B cell (primary cell): ENCODE measurements around the gene CST6. TPM values are rescaled to one million over a fixed set of nuclear protein-coding genes. Genes with fewer than 3 reads are reported as not detected.

Experiments
- ATAC-seq: fragments of 200-7000 bp; cut with Tn5 transposase; one replicate; pipeline ENCODE4 v1.10.0; 2021; ENCODE audit warnings: low read depth, mild to moderate bottlenecking, moderate number of reproducible peaks, moderate library complexity
- CTCF ChIA-PET: fragments of 350-600 bp; sonication (Branson Sonifier 250); formaldehyde crosslinking; loops from one replicate; lab custom pipeline; 2021; ENCODE audit warnings: antibody characterized with exemption, inconsistent platforms; lab: Charles Lee
- POLR2A ChIA-PET: fragments of 350-600 bp; sonication (Branson Sonifier 250); formaldehyde crosslinking; loops from one replicate; lab custom pipeline; 2021; ENCODE audit warnings: antibody characterized with exemption; lab: Charles Lee
- DNase-seq: peaks from one replicate; pipeline ENCODE4 v3.0.0; 2013
- H2AFZ ChIP-seq: 2 replicates; pipeline ENCODE4 v1.6.1; 2012; ENCODE audit warnings: mild to moderate bottlenecking, low read depth, low read length; ENCODE audit not compliant: insufficient read depth, poor library complexity, severe bottlenecking
- H3K27ac ChIP-seq, 2 donors: 1 replicate in 1 of 2; 2 replicates in 1 of 2; pipeline ENCODE4 v1.5.1; 2012 to 2013; ENCODE audit warnings: low read length in 2 of 2, mild to moderate bottlenecking in 2 of 2, moderate library complexity in 1 of 2
- H3K27me3 ChIP-seq, 4 experiments: fragments of 200-600 bp in 1 of 4; sonication (generic) in 1 of 4; replicated peaks in 1 of 4; 1 replicate in 2 of 4; 2 replicates in 2 of 4; pipeline versions ENCODE4 v1.6.1 to v1.7.0; 2013 to 2016; ENCODE audit warnings: low read length in 3 of 4, mild to moderate bottlenecking in 2 of 4, mixed read lengths in 1 of 4, moderate library complexity in 1 of 4; ENCODE audit not compliant: insufficient read depth in 4 of 4, control insufficient read depth in 3 of 4; ENCODE audit errors: control extremely low read depth in 1 of 4
- H3K36me3 ChIP-seq, 2 experiments: replicated peaks in 1 of 2; 1 replicate in 1 of 2; 2 replicates in 1 of 2; pipeline versions ENCODE4 v1.6.1 to v1.7.1; 2013; ENCODE audit warnings: low read length in 1 of 2; ENCODE audit not compliant: insufficient read depth in 2 of 2, control insufficient read depth in 1 of 2; ENCODE audit errors: control extremely low read depth in 1 of 2, extremely low read depth in 1 of 2
- H3K4me1 ChIP-seq, 2 donors: fragments of 200-600 bp in 1 of 2; sonication (generic) in 1 of 2; 1 replicate in 1 of 2; 2 replicates in 1 of 2; pipeline versions ENCODE4 v1.5.1 to v1.6.1; 2013 to 2017; ENCODE audit warnings: low read length in 2 of 2; ENCODE audit not compliant: control insufficient read depth in 2 of 2, insufficient read depth in 2 of 2
- H3K4me2 ChIP-seq: replicated peaks from 2 replicates; pipeline ENCODE3; 2012; ENCODE audit warnings: mild to moderate bottlenecking, low read depth, low read length; ENCODE audit not compliant: poor library complexity, severe bottlenecking
- H3K4me3 ChIP-seq, 5 experiments: fragments of 200-600 bp in 1 of 5; sonication (generic) in 1 of 5; 1 replicate in 3 of 5; 2 replicates in 2 of 5; pipeline versions ENCODE4 v1.5.1 to v1.7.0; 2011 to 2016; ENCODE audit warnings: low read length in 4 of 5, mild to moderate bottlenecking in 4 of 5, low read depth in 2 of 5, control low read depth in 1 of 5, moderate library complexity in 1 of 5; ENCODE audit not compliant: insufficient read depth in 1 of 5; ENCODE audit errors: control extremely low read depth in 1 of 5, extremely low read depth in 1 of 5
- H3K79me2 ChIP-seq: fragments of 200-600 bp; sonication (generic); one replicate; pipeline ENCODE4 v1.6.0; 2016; ENCODE audit warnings: low read length; ENCODE audit not compliant: control insufficient read depth, insufficient read depth
- H3K9ac ChIP-seq: fragments of 200-600 bp; sonication (generic); 2 replicates; pipeline ENCODE4 v1.6.1; 2017; ENCODE audit warnings: mild to moderate bottlenecking, low read length, moderate library complexity
- H3K9me3 ChIP-seq, 3 donors: one replicate each; pipeline versions ENCODE4 v1.6.1 to v1.7.1; 2013; ENCODE audit warnings: low read length in 2 of 3; ENCODE audit not compliant: control insufficient read depth in 2 of 3, insufficient read depth in 1 of 3; ENCODE audit errors: control extremely low read depth in 1 of 3
- H4K20me1 ChIP-seq: 2 replicates; pipeline ENCODE4 v1.6.0; 2012; ENCODE audit warnings: mild to moderate bottlenecking, low read length; ENCODE audit not compliant: insufficient read depth, control insufficient read depth, poor library complexity, severe bottlenecking
- H3K27ac Mint-ChIP-seq: one replicate; pipeline ENCODE4 v1.8.0; 2021; ENCODE audit warnings: mixed read lengths
- H3K27me3 Mint-ChIP-seq: one replicate; pipeline ENCODE4 v1.8.0; 2021; ENCODE audit warnings: mixed read lengths
- H3K4me1 Mint-ChIP-seq: one replicate; pipeline ENCODE4 v1.8.0; 2021; ENCODE audit warnings: mixed read lengths
- H3K4me3 Mint-ChIP-seq: one replicate; pipeline ENCODE4 v1.8.0; 2021; ENCODE audit warnings: mixed read lengths
- H3K9me3 Mint-ChIP-seq: one replicate; pipeline ENCODE4 v1.8.0; 2022; ENCODE audit warnings: mixed read lengths; ENCODE audit not compliant: insufficient read depth
- EZH2 ChIP-seq: IDR thresholded peaks from 2 replicates; pipeline ENCODE4 v1.6.1; 2012; ENCODE audit warnings: borderline replicate concordance, low read depth, mild to moderate bottlenecking, moderate library complexity, low read length; ENCODE audit not compliant: insufficient read depth, poor library complexity, severe bottlenecking
- WGBS: methylation state at CpG from one replicate; pipeline ENCODE4 v1.1.5; 2013; ENCODE audit warnings: missing lambda C conversion rate; ENCODE audit not compliant: insufficient coverage; 5-methylcytosine and 5-hydroxymethylcytosine counted together
- intact Hi-C: fragments of 100-400 bp; cut with micrococcal nuclease; formaldehyde crosslinking; loops from one replicate; pipeline ENCODE4 v1.10.0; 2022
- polyA plus RNA-seq: library from polyadenylated mRNA; depleted of rRNA; stranded (reverse); fragments of >200 nt; gene quantifications from 2 replicates; pipeline ENCODE4 v1.2.3, GENCODE V29; 2012
- total RNA-seq, 2 donors: library from RNA; stranded (reverse); fragments of 120-200 nt in 1 of 2; gene quantifications; 1 replicate in 1 of 2; 2 replicates in 1 of 2; pipeline versions ENCODE4 v1.2.3 to v1.2.4, GENCODE V29; 2013 to 2022
- TF ChIP-seq, protein P1 (sequence below): fragments of 200-600 bp; IDR thresholded peaks from one replicate; pipeline ENCODE4 v1.8.0; 2022; ENCODE audit warnings: antibody characterized with exemption, mild to moderate bottlenecking

Gene CST6
- total and polyA plus RNA-seq, 2 donors (not counting 1 experiment from before 2014, with no cell fraction given) = not detected

GRCh38 chr11:66004186-66004585 lies 7.6 kb upstream of the CST6 start:
- intact Hi-C loops = loop anchor here (5.0 kb wide), 1 partner anchor 432 kb away; the partner anchor contains the start of genes FAM89B and ZNRD2
- Mint-ChIP-seq H3K27me3 (no peaks in the 10 kb centered on the region), H3K9me3 (no peaks in the 10 kb centered on the region), H3K4me3 (peak overlapping the region; percentile 59), H3K4me1 (peaks cover 34% of the 10 kb centered on the region), H3K27ac (peak overlapping the region; percentile 56)
- H3K9ac ChIP-seq = no peak overlapping the region
- H3K4me2 ChIP-seq = no peak overlapping the region
- DNase-seq (no peak), ATAC-seq (no peak)
- POLR2A ChIA-PET = no interaction called here
- WGBS = 84% methylated on average over 2 of the region's 4 CpGs
- CTCF ChIA-PET = interaction anchor here (1.6 kb wide), 1 partner anchor 145 kb away, joined by 4 read pairs; the partner anchor contains the start of gene MUS81
- H2AFZ ChIP-seq = no peak overlapping the region
- peaks cover 43% of the 10 kb centered on the region for H3K79me2 ChIP-seq
- H3K4me3 ChIP-seq = no peak overlapping the region
- H3K27ac ChIP-seq = no peak overlapping the region
- TF ChIP-seq, protein P1, sequence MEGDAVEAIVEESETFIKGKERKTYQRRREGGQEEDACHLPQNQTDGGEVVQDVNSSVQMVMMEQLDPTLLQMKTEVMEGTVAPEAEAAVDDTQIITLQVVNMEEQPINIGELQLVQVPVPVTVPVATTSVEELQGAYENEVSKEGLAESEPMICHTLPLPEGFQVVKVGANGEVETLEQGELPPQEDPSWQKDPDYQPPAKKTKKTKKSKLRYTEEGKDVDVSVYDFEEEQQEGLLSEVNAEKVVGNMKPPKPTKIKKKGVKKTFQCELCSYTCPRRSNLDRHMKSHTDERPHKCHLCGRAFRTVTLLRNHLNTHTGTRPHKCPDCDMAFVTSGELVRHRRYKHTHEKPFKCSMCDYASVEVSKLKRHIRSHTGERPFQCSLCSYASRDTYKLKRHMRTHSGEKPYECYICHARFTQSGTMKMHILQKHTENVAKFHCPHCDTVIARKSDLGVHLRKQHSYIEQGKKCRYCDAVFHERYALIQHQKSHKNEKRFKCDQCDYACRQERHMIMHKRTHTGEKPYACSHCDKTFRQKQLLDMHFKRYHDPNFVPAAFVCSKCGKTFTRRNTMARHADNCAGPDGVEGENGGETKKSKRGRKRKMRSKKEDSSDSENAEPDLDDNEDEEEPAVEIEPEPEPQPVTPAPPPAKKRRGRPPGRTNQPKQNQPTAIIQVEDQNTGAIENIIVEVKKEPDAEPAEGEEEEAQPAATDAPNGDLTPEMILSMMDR = no peak
- no peak for TF ChIP-seq EZH2
- H3K4me1 ChIP-seq = peaks cover 16 to 25% of the 10 kb centered on the region in 2 donors
- no peaks in the 10 kb centered on the region for H3K9me3 ChIP-seq
- H3K27me3 ChIP-seq = no peaks in the 10 kb centered on the region
- peaks cover 51% of the 10 kb centered on the region for H4K20me1 ChIP-seq
- peaks cover 1 to 35% of the 10 kb centered on the region in 2 experiments for H3K36me3 ChIP-seq

DNA sequence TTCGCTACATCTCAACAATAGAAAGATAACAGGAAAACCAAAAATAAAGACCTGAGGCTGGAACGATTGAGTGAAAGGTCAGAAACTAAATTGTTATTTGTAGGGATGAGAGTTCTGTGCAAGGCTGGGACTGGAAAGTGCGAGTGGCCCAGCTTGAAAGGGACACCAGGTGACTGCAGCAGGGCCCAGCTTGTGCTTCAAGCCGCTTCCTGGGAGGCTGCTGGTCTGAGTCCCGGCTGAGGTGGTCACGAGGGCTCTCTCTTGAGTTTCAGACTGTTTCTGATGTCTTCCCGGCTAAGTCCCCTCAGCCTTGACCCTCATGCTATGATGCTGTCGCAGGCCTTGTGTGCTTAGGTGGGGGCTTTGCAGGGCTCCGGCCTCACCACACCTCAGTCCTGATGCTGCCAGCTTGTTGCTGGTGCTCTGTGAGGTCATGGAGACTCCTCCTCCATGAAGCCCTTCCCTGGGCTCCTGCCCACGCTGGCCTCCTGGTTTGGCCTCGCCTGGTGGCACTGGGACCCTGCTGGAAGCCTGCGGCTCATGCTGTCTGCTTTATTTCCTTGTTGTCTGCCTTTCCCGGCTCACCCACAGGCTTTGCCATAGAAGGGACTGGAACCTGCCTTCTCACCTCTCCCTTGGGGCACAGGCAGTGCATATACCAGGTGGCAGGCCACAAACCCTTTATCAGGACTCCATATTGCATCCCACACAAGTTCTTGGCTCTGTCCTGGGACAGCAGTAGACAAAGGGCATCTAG lies 5.5 kb upstream of the CST6 start:
- no peak overlapping the region for H3K27ac ChIP-seq
- peaks cover 33% of the 10 kb centered on the region for H4K20me1 ChIP-seq
- TF ChIP-seq, protein P1 = no peak
- ChIA-PET POLR2A (no interaction called here), CTCF (no interaction called here)
- WGBS = 90% methylated on average over 12 of the region's 13 CpGs
- peaks cover 8 to 12% of the 10 kb centered on the region in 2 donors for H3K4me1 ChIP-seq
- no peak overlapping the region for H3K4me2 ChIP-seq
- H3K9me3 ChIP-seq = no peaks in the 10 kb centered on the region
- H3K27me3 ChIP-seq = peaks cover 0 to 2% (median 1%) of the 10 kb centered on the region in 4 experiments
- ATAC-seq (no peak), DNase-seq (peak; percentile 15)
- Mint-ChIP-seq H3K4me1 (peaks cover 24% of the 10 kb centered on the region), H3K27ac (no peak overlapping the region), H3K27me3 (peaks cover 6% of the 10 kb centered on the region), H3K4me3 (no peak overlapping the region), H3K9me3 (no peaks in the 10 kb centered on the region)
- H2AFZ ChIP-seq = no peak overlapping the region
- peaks cover 0 to 23% of the 10 kb centered on the region in 2 experiments for H3K36me3 ChIP-seq
- no peak overlapping the region for H3K9ac ChIP-seq
- H3K4me3 ChIP-seq = no peak overlapping the region
- intact Hi-C loops = no loop called here
- H3K79me2 ChIP-seq = peaks cover 25% of the 10 kb centered on the region
